Common myeloid progenitor, CD34-positive (primary cell): ENCODE data around the gene WWC1.

Experiments used
- CTCF ChIA-PET: fragments of 350-600 bp; sonication (Branson Sonifier 250); formaldehyde crosslinking; loops from one replicate; lab custom pipeline; 2021; ENCODE audit warnings: antibody characterized with exemption; lab: Charles Lee
- POLR2A ChIA-PET: fragments of 350-600 bp; sonication (Branson Sonifier 250); formaldehyde crosslinking; loops from one replicate; lab custom pipeline; 2021; ENCODE audit warnings: antibody characterized with exemption; lab: Charles Lee
- DNase-seq, 3 donors: peaks; one replicate each; pipeline versions ENCODE4 v3.0.0 to v3.0.0-alpha.2; 2013
- H3K27ac ChIP-seq, 2 experiments: 1 replicate in 1 of 2; 2 replicates in 1 of 2; pipeline ENCODE4 v1.7.0; 2013; ENCODE audit warnings: inconsistent platforms in 2 of 2, low read length in 2 of 2, mild to moderate bottlenecking in 2 of 2, low read depth in 1 of 2, moderate library complexity in 1 of 2; ENCODE audit not compliant: severe bottlenecking in 2 of 2, insufficient read depth in 1 of 2, poor library complexity in 1 of 2
- H3K27me3 ChIP-seq, 5 experiments: replicated peaks in 2 of 5; 1 replicate in 3 of 5; 2 replicates in 2 of 5; pipeline versions ENCODE4 v1.6.1 to v1.7.0; 2013; ENCODE audit warnings: low read length in 4 of 5, mild to moderate bottlenecking in 2 of 5, moderate library complexity in 2 of 5, inconsistent platforms in 1 of 5; ENCODE audit not compliant: insufficient read depth in 5 of 5, control insufficient read depth in 4 of 5
- H3K36me3 ChIP-seq, 4 experiments: 1 replicate in 2 of 4; 2 replicates in 2 of 4; pipeline versions ENCODE4 v1.6.1 to v1.7.0; 2013; ENCODE audit warnings: low read length in 3 of 4, control low read depth in 1 of 4, mild to moderate bottlenecking in 1 of 4; ENCODE audit not compliant: control insufficient read depth in 4 of 4, insufficient read depth in 4 of 4
- H3K4me1 ChIP-seq, 4 experiments: 1 replicate in 3 of 4; 2 replicates in 1 of 4; pipeline versions ENCODE4 v1.6.1 to v1.7.1; 2013; ENCODE audit warnings: low read length in 3 of 4, mild to moderate bottlenecking in 3 of 4, control low read depth in 1 of 4, inconsistent platforms in 1 of 4, moderate library complexity in 1 of 4; ENCODE audit not compliant: control insufficient read depth in 4 of 4, insufficient read depth in 4 of 4; ENCODE audit errors: control extremely low read depth in 1 of 4
- H3K4me3 ChIP-seq, 7 experiments: 1 replicate in 4 of 7; 2 replicates in 3 of 7; pipeline versions ENCODE4 v1.5.1 to v1.7.0; 2013; ENCODE audit warnings: mild to moderate bottlenecking in 7 of 7, low read length in 6 of 7, moderate library complexity in 6 of 7, inconsistent platforms in 2 of 7, low read depth in 2 of 7, control low read depth in 1 of 7; ENCODE audit not compliant: insufficient read depth in 4 of 7, control insufficient read depth in 1 of 7; ENCODE audit errors: extremely low read depth in 1 of 7
- H3K9me3 ChIP-seq, 5 experiments: 1 replicate in 4 of 5; 2 replicates in 1 of 5; pipeline versions ENCODE4 v1.6.1 to v1.7.1; 2013; ENCODE audit warnings: low read length in 4 of 5, mild to moderate bottlenecking in 2 of 5, inconsistent platforms in 1 of 5, low read depth in 1 of 5, moderate library complexity in 1 of 5; ENCODE audit not compliant: control insufficient read depth in 4 of 5, insufficient read depth in 2 of 5; ENCODE audit errors: control extremely low read depth in 1 of 5
- WGBS: methylation state at CpG from one replicate; pipeline ENCODE4 v1.1.5; 2013; ENCODE audit not compliant: insufficient coverage; 5-methylcytosine and 5-hydroxymethylcytosine counted together

WWC1 gene

GRCh38 chr5:168340487-168340886, 49.0 kb downstream of the WWC1 start:
- WGBS, result no CpG with 5 or more reads among the region's 1 CpG
- no peak for DNase-seq
- H3K4me3 ChIP-seq, result no peak overlapping the region
- POLR2A ChIA-PET, result no interaction called here
- no peaks in the 10 kb centered on the region for H3K36me3 ChIP-seq
- H3K27me3 ChIP-seq, result peaks cover 0 to 3% (median 0%) of the 10 kb centered on the region in 5 experiments
- peaks cover 0 to 3% (median 0%) of the 10 kb centered on the region in 5 experiments for H3K9me3 ChIP-seq
- CTCF ChIA-PET, result no interaction called here
- no peak overlapping the region for H3K27ac ChIP-seq
- no peaks in the 10 kb centered on the region for H3K4me1 ChIP-seq

GRCh38 chr5:168341178-168341577, 49.7 kb downstream of the WWC1 start:
- no peak overlapping the region for H3K4me3 ChIP-seq
- H3K4me1 ChIP-seq, result no peaks in the 10 kb centered on the region
- POLR2A ChIA-PET, result no interaction called here
- no peaks in the 10 kb centered on the region for H3K36me3 ChIP-seq
- peaks cover 0 to 3% (median 0%) of the 10 kb centered on the region in 5 experiments for H3K9me3 ChIP-seq
- no peak for DNase-seq
- H3K27me3 ChIP-seq, result peaks cover 0 to 3% (median 0%) of the 10 kb centered on the region in 5 experiments
- no CpG with 5 or more reads among the region's 2 CpGs for WGBS
- H3K27ac ChIP-seq, result no peak overlapping the region
- CTCF ChIA-PET, result no interaction called here

DNA sequence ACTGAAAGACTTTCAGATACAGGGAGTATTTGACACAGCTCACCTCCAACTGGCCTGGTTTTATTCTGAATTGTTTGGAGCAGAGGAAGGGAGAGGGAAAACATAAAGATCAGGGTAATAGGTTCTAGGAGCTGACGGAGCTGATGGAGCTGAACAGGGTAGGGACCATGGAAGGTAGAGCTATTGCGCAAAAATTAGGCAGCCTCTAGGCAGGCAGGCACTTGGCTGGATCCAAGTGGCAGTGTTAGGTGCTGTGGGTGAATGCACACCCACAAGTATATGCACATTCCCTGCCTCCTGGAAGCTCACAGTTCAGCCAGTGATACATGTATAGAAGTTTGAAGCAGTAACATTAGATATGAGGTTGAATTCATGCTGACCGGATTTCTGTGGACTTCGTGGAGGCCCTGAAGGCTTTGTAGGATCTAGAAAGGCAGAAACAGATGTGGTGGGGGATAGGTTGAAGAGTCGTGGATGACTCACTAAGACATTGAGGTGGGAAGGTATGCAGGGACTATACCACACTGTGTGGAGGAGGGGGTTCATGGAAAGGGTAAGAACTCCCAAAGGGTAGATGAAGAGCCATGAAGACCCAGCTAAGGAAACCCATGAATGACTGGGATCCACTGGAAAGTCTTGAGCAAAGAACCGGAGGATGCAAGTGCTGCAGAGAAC, 50.8 kb downstream of the WWC1 start:
- DNase-seq, result no peak
- WGBS, result 95% methylated on average over 6 of the region's 6 CpGs
- H3K4me3 ChIP-seq, result no peak overlapping the region
- POLR2A ChIA-PET, result no interaction called here
- H3K9me3 ChIP-seq, result peaks cover 0 to 3% (median 0%) of the 10 kb centered on the region in 5 experiments
- no peaks in the 10 kb centered on the region for H3K36me3 ChIP-seq
- CTCF ChIA-PET, result interaction anchor here (0.6 kb wide), 1 partner anchor 819 kb away, joined by 3 read pairs; no protein-coding TSS in a partner anchor
- H3K27ac ChIP-seq, result no peak overlapping the region
- peaks cover 0 to 3% (median 0%) of the 10 kb centered on the region in 5 experiments for H3K27me3 ChIP-seq
- H3K4me1 ChIP-seq, result no peaks in the 10 kb centered on the region

DNA sequence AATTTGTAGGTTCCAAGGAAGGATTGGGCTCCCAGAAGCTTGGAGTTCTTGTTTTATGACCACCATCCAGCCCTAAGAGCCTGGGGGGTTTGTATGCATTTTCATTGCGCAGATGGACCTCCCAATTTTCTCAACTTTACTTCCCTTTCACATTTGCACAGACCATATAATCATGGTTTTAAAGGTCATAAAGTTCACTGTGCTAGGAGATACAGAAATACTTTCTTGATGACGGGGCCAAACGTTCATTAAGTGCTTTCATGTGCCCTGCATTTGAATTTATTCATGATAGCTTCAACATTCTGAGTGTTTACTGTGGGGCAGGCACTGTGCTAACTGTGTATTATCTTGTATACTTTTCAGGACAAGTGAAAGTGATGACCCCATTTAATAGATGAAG, 51.5 kb downstream of the WWC1 start:
- H3K9me3 ChIP-seq, result peaks cover 0 to 3% (median 0%) of the 10 kb centered on the region in 5 experiments
- WGBS, result 100% methylated on average over 2 of the region's 3 CpGs
- no peak overlapping the region for H3K4me3 ChIP-seq
- H3K36me3 ChIP-seq, result no peaks in the 10 kb centered on the region
- H3K27me3 ChIP-seq, result peaks cover 0 to 3% (median 0%) of the 10 kb centered on the region in 5 experiments
- no peak for DNase-seq
- CTCF ChIA-PET, result no interaction called here
- POLR2A ChIA-PET, result no interaction called here
- H3K4me1 ChIP-seq, result no peaks in the 10 kb centered on the region
- H3K27ac ChIP-seq, result no peak overlapping the region

DNA sequence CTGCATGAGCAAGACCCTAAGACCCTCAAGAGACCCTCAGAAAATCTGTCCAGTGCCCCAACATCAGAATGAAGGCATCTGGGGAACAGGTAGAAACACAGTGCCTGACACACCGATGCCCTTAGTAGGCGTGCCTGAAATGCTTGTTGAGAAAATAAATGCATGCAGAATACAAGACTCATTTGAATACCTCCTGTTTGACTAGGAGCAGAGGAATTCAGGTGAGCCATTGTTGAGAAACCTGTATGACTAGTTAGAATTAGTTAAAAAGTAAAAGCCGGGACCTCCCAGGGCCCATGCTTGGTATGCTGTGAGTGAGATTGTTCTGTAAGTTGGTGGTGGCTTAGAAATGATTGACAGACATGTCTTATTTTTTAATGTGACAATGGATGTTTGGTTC, 55.0 kb downstream of the WWC1 start:
- ChIA-PET CTCF (no interaction called here), POLR2A (no interaction called here)
- H3K27me3 ChIP-seq, result no peaks in the 10 kb centered on the region
- H3K4me1 ChIP-seq, result no peaks in the 10 kb centered on the region
- no peak overlapping the region for H3K4me3 ChIP-seq
- H3K36me3 ChIP-seq, result no peaks in the 10 kb centered on the region
- no peak for DNase-seq
- no peak overlapping the region for H3K27ac ChIP-seq
- WGBS, result 92% methylated on average over 1 of the region's 3 CpGs
- H3K9me3 ChIP-seq, result peaks cover 0 to 3% (median 0%) of the 10 kb centered on the region in 5 experiments

DNA sequence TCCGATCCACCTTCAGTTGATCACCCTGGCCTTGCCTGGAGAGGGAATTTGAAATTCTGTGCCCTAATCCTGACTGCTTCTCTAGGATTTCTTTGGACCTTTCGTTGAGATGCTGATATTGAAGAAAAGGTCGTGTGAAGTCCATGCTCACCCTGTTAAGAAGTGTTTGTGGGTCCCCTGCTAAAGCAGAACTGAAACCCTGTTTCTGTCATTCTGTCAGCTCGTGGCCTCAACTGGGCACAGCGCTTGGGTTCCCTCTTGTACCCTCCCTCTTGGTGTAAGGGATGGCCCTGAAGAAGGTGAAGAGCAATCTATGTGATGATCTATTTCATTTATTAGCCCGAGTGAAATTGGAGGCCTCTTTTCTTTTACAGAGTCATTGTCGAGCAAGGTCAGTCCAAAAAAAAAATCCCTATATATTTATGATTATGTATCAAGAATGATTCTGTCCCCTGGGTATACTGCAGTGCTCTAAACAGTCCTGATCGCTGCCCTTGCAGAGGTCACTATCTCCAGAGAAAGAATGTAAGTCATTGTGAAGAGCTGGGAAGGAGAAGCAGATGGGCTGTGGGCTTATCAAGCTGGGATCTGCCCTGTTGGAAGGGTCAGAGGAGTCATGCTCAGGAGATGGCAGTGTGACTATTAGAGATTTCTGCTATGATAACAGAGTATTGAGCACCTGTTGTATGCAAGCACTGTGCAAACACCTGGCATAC, 56.1 kb downstream of the WWC1 start:
- ChIA-PET CTCF (interaction anchor here (1.2 kb wide), 1 partner anchor 42 kb away, joined by 3 read pairs; no protein-coding TSS in a partner anchor), POLR2A (no interaction called here)

GRCh38 chr5:168348084-168348414, 56.6 kb downstream of the WWC1 start:
- H3K36me3 ChIP-seq, result no peaks in the 10 kb centered on the region
- H3K9me3 ChIP-seq, result peaks cover 0 to 3% (median 0%) of the 10 kb centered on the region in 5 experiments
- WGBS, result 100% methylated on average over 4 of the region's 5 CpGs
- H3K27ac ChIP-seq, result no peak overlapping the region
- ChIA-PET POLR2A (no interaction called here), CTCF (interaction anchor here (1.2 kb wide), 1 partner anchor 43 kb away, joined by 3 read pairs; no protein-coding TSS in a partner anchor)
- no peaks in the 10 kb centered on the region for H3K4me1 ChIP-seq
- no peak for DNase-seq
- H3K27me3 ChIP-seq, result no peaks in the 10 kb centered on the region
- H3K4me3 ChIP-seq, result no peak overlapping the region

More for the DNA sequence above, 56.1 kb downstream of the WWC1 start:
- Histone ChIP-seq H3K27me3 (no peaks in the 10 kb centered on the region), H3K9me3 (peaks cover 0 to 3% (median 0%) of the 10 kb centered on the region in 5 experiments), H3K4me3 (no peak overlapping the region), H3K4me1 (no peaks in the 10 kb centered on the region), H3K27ac (no peak overlapping the region), H3K36me3 (no peaks in the 10 kb centered on the region)
- DNase-seq, result no peak
- 96% methylated on average over 5 of the region's 8 CpGs for WGBS
